HG03135 (cell line): Measurements from ENCODE around the gene ZNF592.

Experiments used
- ATAC-seq: cut with Tn5 transposase; IDR thresholded peaks from one replicate; pipeline ENCODE4 v1.9.1; 2021; ENCODE audit warnings: mild to moderate bottlenecking, moderate library complexity; ENCODE audit not compliant: unreplicated experiment

Gene ZNF592

DNA sequence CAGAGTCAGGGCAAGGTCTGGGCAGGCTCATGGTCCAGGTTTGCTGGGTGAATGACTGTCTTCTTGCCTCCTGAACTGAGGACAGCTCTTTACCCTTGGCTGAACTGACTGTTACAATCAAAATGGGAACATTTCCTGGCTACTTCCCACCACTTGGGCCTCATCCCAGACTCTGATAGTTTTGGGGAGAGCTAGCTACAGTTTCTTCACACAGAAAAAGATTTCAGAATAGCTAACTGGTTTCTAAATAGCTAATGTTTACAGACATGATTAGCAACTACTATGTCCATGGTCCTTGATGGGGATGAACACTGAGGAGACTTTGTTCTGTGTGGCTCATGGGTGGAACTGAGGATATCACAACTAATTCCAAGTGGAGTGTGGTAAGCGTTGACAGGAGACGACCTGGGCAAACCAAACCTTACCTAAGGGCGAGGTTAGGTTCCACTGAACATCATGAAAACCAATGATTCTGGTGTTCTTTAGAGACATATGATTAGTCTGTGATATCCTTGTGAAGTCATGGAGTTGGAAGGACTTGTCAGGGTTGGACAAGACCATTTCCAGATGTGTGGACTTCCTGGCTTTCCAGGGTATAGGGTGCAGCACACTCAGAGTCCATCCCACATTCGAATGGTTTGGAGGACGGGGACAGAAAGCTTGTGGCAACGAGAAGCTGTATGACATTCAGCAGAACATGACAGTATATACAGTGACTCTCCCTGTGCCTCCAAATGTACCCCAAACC, 76.0 kb downstream of the ZNF592 start:
- no peak for ATAC-seq

GRCh38 chr15:84826369-84826823, 78.0 kb downstream of the ZNF592 start:
- ATAC-seq, result no peak

DNA sequence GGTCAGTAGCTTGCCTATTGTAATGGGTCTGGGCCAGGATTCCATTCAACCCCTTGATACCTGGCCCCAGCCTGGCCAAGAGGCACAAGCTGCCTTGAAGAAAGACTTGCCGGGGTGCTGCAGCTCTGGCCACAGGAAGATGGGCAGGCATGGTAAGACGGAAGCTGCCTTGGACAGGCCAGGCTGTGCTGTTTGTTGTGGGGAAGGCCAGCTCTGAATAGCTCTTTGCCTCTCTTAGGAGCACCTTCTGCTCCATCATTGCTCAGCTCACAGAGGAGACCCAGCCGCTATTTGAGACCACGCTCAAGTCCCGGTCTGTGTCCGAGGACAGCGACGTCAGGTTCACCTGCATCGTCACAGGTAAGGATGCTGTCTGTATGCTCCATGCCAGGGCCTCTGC, 78.9 kb downstream of the ZNF592 start:
- no peak for ATAC-seq

GRCh38 chr15:84828086-84828908, 79.9 kb downstream of the ZNF592 start:
- ATAC-seq, result no peak

DNA sequence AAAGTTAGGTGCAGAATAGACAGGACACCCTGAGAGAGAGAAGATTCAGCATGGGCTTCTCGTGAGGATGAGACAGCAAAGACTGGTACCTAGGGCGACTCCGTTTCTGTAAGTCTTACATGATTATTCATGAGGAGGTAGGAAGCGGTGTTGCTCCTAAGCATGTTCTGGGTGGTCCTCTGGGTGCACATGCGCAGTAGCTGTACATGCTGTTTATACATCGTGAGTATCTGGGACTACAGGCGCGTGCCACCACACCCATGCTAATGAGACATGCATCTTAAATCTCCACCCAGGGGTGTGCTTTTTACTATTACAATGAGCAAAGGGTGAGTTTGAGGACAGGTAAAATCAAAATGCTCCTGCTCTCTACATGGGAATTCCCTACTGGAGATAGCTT, 81.0 kb downstream of the ZNF592 start:
- ATAC-seq, result no peak

DNA sequence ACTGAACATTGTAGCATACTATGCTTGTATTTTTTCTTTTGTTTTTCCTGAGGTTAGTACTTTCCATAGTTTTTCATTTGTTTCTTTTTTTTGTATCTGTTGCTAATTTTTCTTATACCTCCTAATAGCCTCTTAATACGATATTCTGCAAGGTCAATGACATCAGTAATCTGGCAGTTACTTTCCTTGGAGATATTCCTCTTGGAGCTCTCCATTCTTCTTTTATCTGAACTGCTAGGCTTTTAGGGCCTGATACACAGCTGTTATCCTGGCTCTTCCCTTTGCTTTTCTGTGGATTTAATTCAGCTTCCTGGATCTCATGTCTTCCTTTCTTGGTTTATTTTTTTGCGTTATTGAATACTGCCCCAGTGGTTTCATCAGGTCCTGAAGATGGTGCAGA, 81.6 kb downstream of the ZNF592 start:
- no peak for ATAC-seq

- ATAC-seq, result no peak
Measured at GRCh38 chr15:84831028-84831427, 82.6 kb downstream of the ZNF592 start.

DNA sequence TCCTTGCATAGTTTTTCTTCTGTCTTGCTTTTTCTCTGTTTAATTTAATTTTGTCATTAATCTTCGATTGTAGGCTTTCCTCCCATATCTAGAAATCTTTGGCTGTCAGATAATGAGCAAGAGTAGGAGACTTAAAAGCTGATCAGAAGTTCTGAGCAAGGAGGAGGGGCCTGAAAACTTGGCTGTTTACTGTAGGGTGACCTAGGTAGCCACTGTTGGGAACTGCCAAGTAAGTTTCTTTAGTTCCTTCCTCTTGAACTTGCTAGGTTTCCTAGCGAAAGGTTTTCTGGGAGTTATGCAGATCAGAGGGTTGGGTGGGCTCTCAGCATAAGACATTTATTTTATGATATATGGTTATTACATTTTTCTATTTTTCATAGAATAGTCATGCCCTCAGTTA, 83.2 kb downstream of the ZNF592 start:
- no peak for ATAC-seq

DNA sequence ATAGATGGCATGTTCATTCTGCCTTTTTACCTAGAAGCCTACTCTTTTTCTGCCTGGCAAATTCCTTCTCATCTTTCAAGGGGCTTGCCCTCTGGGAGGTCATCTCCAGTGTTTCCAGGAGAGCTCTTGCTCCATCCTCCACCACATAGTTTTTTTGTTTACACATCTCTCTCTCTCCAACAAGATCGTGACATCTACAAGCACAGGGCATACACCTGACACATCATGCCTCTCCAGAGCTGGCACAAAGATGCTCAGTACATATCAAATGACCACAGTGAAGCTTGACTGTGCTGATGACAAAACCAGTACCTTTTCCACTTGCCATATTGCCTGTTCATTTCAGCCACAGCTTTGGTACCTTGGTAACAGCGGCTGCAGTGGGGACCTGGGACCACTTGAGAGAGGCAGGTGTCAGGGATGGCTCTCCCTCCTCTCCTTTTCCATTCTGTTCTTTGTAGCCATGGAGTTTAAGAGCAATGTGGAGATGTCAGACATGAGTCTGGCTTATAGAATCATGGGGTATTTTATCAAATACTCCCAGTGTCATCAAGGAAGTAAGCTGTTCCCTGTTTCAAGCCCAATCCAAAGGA, 84.2 kb downstream of the ZNF592 start:
- ATAC-seq, result no peak

- no peak for ATAC-seq
Measured at GRCh38 chr15:84833447-84834228, 85.2 kb downstream of the ZNF592 start.

GRCh38 chr15:84834229-84834955, 86.0 kb downstream of the ZNF592 start:
- ATAC-seq, result no peak

DNA sequence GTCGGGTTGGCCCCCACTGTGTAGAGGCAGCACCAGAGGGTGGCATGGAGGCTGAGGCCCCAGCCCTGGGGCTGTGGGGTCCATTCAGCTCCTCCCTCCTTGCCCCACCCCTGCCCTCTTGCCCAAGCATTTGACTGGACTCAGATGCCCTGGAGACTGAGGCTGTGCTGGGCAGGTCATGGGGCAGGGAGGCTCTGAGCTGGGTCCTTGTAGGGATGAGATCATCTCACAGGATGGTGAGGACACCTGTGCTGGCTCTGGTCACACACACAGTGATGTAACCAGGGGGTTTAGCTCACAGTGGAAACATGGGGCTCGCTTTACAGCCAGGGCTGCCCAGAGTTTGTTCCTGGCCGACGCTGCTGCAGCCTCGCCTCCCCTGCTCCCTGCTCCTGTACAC, 86.6 kb downstream of the ZNF592 start:
- ATAC-seq, result no peak

GRCh38 chr15:84835661-84836337, 87.4 kb downstream of the ZNF592 start:
- no peak for ATAC-seq

DNA sequence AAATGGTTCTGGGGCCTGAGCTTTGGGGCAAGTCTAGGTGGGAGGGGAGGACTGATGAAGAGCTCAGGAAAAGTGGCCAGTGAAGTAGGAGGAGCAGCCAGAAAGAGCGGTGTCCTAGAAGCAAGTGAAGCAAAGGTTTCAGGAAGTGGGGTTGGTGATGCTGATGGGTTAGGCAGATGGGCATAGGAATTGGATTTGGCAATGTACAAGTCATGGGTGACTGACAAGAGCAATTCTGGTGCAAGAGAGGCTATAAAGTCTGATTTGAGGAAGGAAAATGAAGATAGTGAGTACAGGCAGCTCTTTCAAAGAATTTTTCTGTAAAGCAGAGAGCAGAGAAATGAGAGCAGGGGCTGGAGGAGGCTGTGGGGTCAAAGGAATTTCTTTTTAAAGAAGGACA, 88.5 kb downstream of the ZNF592 start:
- ATAC-seq, result no peak

GRCh38 chr15:84839714-84840113, 91.3 kb downstream of the ZNF592 start:
- ATAC-seq, result no peak

DNA sequence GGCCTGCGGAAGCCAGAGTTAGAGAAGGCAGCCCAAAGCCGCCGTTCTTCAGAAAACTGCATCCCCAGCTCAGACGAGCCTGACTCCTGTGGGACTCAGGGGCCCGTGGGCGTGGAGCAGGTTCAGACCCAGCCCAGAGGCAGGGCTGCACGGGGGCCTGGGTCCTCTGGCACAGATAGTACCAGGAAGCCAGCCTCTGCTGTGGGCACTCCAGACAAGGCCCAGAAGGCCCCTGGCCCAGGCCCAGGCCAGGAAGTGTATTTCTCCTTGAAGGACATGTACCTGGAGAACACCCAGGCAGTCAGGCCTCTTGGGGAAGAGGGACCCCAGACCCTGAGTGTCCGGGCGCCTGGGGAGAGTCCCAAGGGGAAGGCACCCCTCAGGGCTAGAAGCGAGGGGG, 91.9 kb downstream of the ZNF592 start:
- no peak for ATAC-seq

- ATAC-seq, result no peak
Measured at GRCh38 chr15:84840741-84841429, 92.5 kb downstream of the ZNF592 start.

DNA sequence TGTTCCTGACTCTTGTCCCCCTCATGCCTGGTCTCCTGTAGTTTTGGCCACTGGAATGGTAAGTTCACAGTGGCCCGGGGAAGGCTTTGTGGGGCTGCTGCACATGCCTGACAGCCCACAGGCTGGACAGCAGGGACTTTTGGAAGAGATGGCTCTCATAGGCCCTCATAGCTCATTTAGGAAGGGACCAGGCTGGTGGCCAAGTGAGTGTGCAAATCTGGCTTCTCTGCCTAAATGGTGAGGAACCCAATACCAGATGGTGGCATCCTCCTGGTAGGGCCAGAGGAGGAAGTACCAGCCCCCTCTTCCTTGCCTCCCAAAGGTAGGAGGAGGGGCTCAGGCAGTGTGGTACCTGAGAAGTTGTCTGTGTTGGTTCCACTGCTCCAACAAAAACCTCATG, 94.4 kb downstream of the ZNF592 start:
- ATAC-seq, result no peak

DNA sequence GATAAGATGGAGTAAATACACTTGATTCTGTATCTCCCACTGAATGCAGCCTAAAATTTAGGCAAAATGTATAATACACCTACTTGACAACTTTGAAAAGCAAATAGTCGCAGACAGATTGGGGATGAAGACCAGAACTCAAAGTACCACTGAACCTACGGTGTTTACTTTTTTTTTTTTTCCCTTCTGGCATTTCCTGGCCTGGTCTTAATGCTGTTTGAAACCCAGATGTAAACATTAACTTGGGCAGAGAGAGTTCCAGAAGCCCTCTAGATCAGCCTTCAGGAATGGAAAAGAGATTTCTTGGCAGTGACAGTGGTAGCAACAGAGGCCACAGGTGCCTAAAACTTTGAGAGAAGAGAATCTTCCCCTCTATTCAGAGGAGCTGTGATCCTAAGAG, 96.6 kb downstream of the ZNF592 start:
- ATAC-seq, result no peak
